ENCODE data around the gene OR52R1.

DNA sequence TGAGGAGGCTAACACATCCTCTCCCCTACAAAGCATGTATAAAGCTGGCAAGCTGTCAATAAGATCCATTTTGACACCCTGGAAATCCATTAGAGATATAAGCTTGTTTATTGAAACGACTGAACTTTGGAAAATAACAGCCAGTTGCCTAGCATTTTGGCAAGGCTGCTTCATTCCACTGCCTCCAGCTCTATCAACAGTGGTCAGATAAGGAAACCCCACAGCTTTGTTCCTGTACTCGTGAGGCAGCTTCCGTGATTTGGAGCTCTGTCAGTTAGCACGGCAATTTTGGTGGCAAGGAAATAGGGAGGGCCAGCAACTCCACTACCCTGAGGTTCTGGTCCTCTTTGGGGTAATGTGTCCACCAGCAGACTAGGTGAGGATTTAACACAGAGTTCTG, 46.9 kb upstream of the OR52R1 start:
- TF ChIP-seq, protein P1, sequence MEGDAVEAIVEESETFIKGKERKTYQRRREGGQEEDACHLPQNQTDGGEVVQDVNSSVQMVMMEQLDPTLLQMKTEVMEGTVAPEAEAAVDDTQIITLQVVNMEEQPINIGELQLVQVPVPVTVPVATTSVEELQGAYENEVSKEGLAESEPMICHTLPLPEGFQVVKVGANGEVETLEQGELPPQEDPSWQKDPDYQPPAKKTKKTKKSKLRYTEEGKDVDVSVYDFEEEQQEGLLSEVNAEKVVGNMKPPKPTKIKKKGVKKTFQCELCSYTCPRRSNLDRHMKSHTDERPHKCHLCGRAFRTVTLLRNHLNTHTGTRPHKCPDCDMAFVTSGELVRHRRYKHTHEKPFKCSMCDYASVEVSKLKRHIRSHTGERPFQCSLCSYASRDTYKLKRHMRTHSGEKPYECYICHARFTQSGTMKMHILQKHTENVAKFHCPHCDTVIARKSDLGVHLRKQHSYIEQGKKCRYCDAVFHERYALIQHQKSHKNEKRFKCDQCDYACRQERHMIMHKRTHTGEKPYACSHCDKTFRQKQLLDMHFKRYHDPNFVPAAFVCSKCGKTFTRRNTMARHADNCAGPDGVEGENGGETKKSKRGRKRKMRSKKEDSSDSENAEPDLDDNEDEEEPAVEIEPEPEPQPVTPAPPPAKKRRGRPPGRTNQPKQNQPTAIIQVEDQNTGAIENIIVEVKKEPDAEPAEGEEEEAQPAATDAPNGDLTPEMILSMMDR (IDR thresholded peaks at IDR 0.05; ENCODE audit: insufficient read depth, low read length): no peak
- TF ChIP-seq POLR2AphosphoS5 (IDR thresholded peaks at IDR 0.05; ENCODE audit: low read depth): no peak
- TF ChIP-seq, protein P2, sequence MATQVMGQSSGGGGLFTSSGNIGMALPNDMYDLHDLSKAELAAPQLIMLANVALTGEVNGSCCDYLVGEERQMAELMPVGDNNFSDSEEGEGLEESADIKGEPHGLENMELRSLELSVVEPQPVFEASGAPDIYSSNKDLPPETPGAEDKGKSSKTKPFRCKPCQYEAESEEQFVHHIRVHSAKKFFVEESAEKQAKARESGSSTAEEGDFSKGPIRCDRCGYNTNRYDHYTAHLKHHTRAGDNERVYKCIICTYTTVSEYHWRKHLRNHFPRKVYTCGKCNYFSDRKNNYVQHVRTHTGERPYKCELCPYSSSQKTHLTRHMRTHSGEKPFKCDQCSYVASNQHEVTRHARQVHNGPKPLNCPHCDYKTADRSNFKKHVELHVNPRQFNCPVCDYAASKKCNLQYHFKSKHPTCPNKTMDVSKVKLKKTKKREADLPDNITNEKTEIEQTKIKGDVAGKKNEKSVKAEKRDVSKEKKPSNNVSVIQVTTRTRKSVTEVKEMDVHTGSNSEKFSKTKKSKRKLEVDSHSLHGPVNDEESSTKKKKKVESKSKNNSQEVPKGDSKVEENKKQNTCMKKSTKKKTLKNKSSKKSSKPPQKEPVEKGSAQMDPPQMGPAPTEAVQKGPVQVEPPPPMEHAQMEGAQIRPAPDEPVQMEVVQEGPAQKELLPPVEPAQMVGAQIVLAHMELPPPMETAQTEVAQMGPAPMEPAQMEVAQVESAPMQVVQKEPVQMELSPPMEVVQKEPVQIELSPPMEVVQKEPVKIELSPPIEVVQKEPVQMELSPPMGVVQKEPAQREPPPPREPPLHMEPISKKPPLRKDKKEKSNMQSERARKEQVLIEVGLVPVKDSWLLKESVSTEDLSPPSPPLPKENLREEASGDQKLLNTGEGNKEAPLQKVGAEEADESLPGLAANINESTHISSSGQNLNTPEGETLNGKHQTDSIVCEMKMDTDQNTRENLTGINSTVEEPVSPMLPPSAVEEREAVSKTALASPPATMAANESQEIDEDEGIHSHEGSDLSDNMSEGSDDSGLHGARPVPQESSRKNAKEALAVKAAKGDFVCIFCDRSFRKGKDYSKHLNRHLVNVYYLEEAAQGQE (IDR thresholded peaks at IDR 0.05; ENCODE audit: insufficient replicate concordance, low read depth): no peak
- TF ChIP-seq SPI1 (IDR thresholded peaks at IDR 0.05; ENCODE audit: borderline replicate concordance, low read depth): no peak
- no peak for TF ChIP-seq GABPA (IDR thresholded peaks at IDR 0.05; ENCODE audit: low read depth)

All from HL-60 (cell line).